DND-41 (cell line): ENCODE results near the gene ETAA1.

Source experiments
- ATAC-seq: fragments of 200-7000 bp; cut with Tn5 transposase; 3 replicates; pipeline ENCODE4 v1.9.1; 2021; ENCODE audit warnings: low read depth; ENCODE audit not compliant: insufficient read depth
- DNase-seq: peaks from one replicate; pipeline ENCODE4 v3.0.0-alpha.2; 2020
- H2AFZ ChIP-seq: 2 replicates; pipeline ENCODE4 v1.6.0; 2012; ENCODE audit warnings: low read depth, low read length
- H3K27ac ChIP-seq: 2 replicates; pipeline ENCODE4 v1.5.1; 2012; ENCODE audit warnings: low read length, inconsistent platforms
- H3K27me3 ChIP-seq: fragments of 200-600 bp; sonication (generic); 2 replicates; pipeline ENCODE4 v1.6.0; 2012; ENCODE audit warnings: low read length, mild to moderate bottlenecking, inconsistent platforms; ENCODE audit not compliant: insufficient read depth, poor library complexity
- H3K36me3 ChIP-seq: 2 replicates; pipeline ENCODE4 v1.5.1; 2012; ENCODE audit warnings: low read length, inconsistent platforms; ENCODE audit not compliant: insufficient read depth
- H3K4me1 ChIP-seq: 2 replicates; pipeline ENCODE4 v1.5.1; 2012; ENCODE audit warnings: mild to moderate bottlenecking, low read length; ENCODE audit not compliant: insufficient read depth
- H3K4me2 ChIP-seq: 2 replicates; pipeline ENCODE4 v1.6.0; 2012; ENCODE audit warnings: mild to moderate bottlenecking, moderate library complexity, low read length, inconsistent platforms; ENCODE audit not compliant: insufficient read depth
- H3K4me3 ChIP-seq, 2 experiments: fragments of 200-600 bp in 1 of 2; shearing (Covaris generic) in 1 of 2; 2 replicates each; pipeline ENCODE4 v1.5.1; 2012 to 2016; ENCODE audit warnings: inconsistent platforms in 2 of 2, low read length in 2 of 2, mild to moderate bottlenecking in 2 of 2, low read depth in 1 of 2, moderate library complexity in 1 of 2
- H3K79me2 ChIP-seq: 2 replicates; pipeline ENCODE4 v1.6.0; 2012; ENCODE audit warnings: low read length, inconsistent platforms; ENCODE audit not compliant: insufficient read depth
- H3K9ac ChIP-seq: 2 replicates; pipeline ENCODE4 v1.6.0; 2012; ENCODE audit warnings: low read depth, mild to moderate bottlenecking, inconsistent platforms, low read length, moderate library complexity
- H3K9me3 ChIP-seq: 2 replicates; pipeline ENCODE4 v1.5.1; 2012; ENCODE audit warnings: low read length, moderate library complexity, mild to moderate bottlenecking, inconsistent platforms; ENCODE audit not compliant: insufficient read depth, severe bottlenecking
- H4K20me1 ChIP-seq: 2 replicates; pipeline ENCODE4 v1.6.0; 2012; ENCODE audit warnings: low read length; ENCODE audit not compliant: insufficient read depth
- CTCF ChIP-seq: IDR thresholded peaks from 2 replicates; pipeline ENCODE4 v1.5.1; 2012; ENCODE audit warnings: borderline replicate concordance, low read length, moderate library complexity, mild to moderate bottlenecking; ENCODE audit not compliant: poor library complexity, severe bottlenecking; ENCODE audit errors: extremely low read depth
- EZH2 ChIP-seq: IDR thresholded peaks from 3 replicates; pipeline ENCODE4 v1.6.1; 2012; ENCODE audit warnings: borderline replicate concordance, low read depth, mild to moderate bottlenecking, moderate library complexity, low read length, inconsistent platforms; ENCODE audit not compliant: severe bottlenecking

Gene ETAA1

DNA sequence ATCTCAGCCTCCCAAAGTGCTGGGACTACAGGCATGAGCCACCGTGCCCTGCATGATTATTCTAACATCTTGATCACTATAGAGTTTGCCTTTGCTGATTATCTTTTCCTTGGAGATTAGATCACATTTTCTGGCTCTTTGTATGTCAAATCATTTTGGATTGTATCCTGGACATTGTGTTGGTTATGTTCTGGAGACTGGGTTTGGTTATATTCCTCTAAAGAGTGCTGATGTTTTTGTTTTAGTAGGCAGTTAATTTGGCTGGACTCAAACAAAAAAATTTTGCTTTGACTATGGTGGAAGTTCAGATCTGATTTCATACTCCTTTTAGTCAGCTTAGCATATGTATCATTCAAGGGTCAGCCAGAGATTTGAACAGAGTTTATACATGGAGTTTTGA is 26.4 kb downstream of the ETAA1 start:
- DNase-seq, result no peak
- ATAC-seq, result no peak
- TF ChIP-seq EZH2 (no peak), CTCF (no peak)

DNA sequence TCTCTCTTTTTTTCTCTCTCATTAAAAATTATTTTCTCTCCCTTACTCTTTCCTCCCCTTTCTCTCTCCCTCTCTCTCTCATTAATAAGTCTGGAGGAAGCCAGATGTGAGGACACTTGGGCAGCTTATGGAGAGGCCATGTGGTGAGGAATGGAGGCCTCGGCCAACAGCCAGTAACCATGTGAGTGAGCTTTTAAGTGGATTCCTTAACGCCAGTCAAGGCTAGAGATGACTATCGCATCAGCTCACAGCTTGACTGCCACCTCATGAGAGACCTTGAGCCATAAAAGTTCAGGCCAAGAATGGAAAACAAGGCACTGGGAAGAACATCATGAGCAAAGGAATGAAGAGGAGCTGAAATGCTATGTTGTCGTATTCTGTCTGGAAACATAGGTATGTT is 39.1 kb downstream of the ETAA1 start:
- no peaks in the 10 kb centered on the region for H3K27me3 ChIP-seq
- no peak overlapping the region for H3K4me3 ChIP-seq
- no peak overlapping the region for H3K4me2 ChIP-seq
- TF ChIP-seq CTCF, result no peak
- TF ChIP-seq EZH2, result no peak
- no peaks in the 10 kb centered on the region for H3K36me3 ChIP-seq
- no peak overlapping the region for H3K27ac ChIP-seq
- ATAC-seq (no peak), DNase-seq (no peak)
- no peaks in the 10 kb centered on the region for H3K9me3 ChIP-seq
- no peaks in the 10 kb centered on the region for H3K4me1 ChIP-seq
- no peak overlapping the region for H2AFZ ChIP-seq
- H3K79me2 ChIP-seq, result no peaks in the 10 kb centered on the region
- no peaks in the 10 kb centered on the region for H4K20me1 ChIP-seq
- H3K9ac ChIP-seq, result no peak overlapping the region

More for the DNA sequence above, 26.4 kb downstream of the ETAA1 start:
- H3K79me2 ChIP-seq, result no peaks in the 10 kb centered on the region
- H3K9me3 ChIP-seq, result peaks cover 6% of the 10 kb centered on the region
- no peak overlapping the region for H3K27ac ChIP-seq
- no peaks in the 10 kb centered on the region for H4K20me1 ChIP-seq
- no peaks in the 10 kb centered on the region for H3K4me1 ChIP-seq
- H2AFZ ChIP-seq, result no peak overlapping the region
- no peak overlapping the region for H3K9ac ChIP-seq
- H3K27me3 ChIP-seq, result no peaks in the 10 kb centered on the region
- H3K4me3 ChIP-seq, result no peak overlapping the region
- no peaks in the 10 kb centered on the region for H3K36me3 ChIP-seq
- H3K4me2 ChIP-seq, result no peak overlapping the region

DNA sequence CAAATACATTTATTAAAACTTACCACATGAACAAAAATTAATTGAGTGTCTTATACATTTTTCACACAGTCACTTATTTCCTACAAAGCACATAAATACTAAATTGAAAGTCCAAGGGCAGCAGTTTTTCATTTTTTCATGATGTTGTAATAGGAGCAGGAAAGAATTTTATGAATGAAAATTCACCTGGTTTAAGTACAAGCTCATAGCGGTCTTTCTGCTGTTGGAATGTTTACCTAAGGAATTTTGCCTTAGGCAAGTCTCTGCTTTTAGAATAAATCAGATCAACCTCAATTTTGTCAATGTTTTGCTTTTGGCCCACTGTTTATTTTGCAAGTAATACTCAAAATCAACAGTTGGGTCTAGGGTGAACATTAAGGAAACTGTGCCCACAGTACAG is 40.0 kb downstream of the ETAA1 start:
- no peak overlapping the region for H3K4me2 ChIP-seq
- H3K9me3 ChIP-seq, result no peaks in the 10 kb centered on the region
- TF ChIP-seq CTCF (no peak), EZH2 (no peak)

GRCh38 chr2:67438337-67438736 is 41.2 kb downstream of the ETAA1 start:
- Histone ChIP-seq H3K27ac (no peak overlapping the region), H3K9me3 (no peaks in the 10 kb centered on the region), H3K79me2 (no peaks in the 10 kb centered on the region), H3K4me2 (no peak overlapping the region), H3K9ac (no peak overlapping the region), H4K20me1 (no peaks in the 10 kb centered on the region), H3K4me3 (no peak overlapping the region), H3K27me3 (no peaks in the 10 kb centered on the region), H3K4me1 (no peaks in the 10 kb centered on the region), H3K36me3 (no peaks in the 10 kb centered on the region), H2AFZ (no peak overlapping the region)
- ATAC-seq, result no peak
- no peak for DNase-seq
- TF ChIP-seq EZH2, result no peak
- TF ChIP-seq CTCF, result no peak

More for the DNA sequence above, 40.0 kb downstream of the ETAA1 start:
- no peaks in the 10 kb centered on the region for H3K36me3 ChIP-seq
- no peaks in the 10 kb centered on the region for H3K27me3 ChIP-seq
- no peak for DNase-seq
- H2AFZ ChIP-seq, result no peak overlapping the region
- no peaks in the 10 kb centered on the region for H3K4me1 ChIP-seq
- no peaks in the 10 kb centered on the region for H4K20me1 ChIP-seq
- H3K4me3 ChIP-seq, result no peak overlapping the region
- no peaks in the 10 kb centered on the region for H3K79me2 ChIP-seq
- no peak overlapping the region for H3K9ac ChIP-seq
- H3K27ac ChIP-seq, result no peak overlapping the region
- ATAC-seq, result no peak
